Measurements from ENCODE around the gene RABL6.
"Not testable (repeated sequence)": the region's sequence is repeated elsewhere in the genome, so short reads cannot be mapped to it uniquely, and the experiment has no call there.

RABL6 gene

DNA sequence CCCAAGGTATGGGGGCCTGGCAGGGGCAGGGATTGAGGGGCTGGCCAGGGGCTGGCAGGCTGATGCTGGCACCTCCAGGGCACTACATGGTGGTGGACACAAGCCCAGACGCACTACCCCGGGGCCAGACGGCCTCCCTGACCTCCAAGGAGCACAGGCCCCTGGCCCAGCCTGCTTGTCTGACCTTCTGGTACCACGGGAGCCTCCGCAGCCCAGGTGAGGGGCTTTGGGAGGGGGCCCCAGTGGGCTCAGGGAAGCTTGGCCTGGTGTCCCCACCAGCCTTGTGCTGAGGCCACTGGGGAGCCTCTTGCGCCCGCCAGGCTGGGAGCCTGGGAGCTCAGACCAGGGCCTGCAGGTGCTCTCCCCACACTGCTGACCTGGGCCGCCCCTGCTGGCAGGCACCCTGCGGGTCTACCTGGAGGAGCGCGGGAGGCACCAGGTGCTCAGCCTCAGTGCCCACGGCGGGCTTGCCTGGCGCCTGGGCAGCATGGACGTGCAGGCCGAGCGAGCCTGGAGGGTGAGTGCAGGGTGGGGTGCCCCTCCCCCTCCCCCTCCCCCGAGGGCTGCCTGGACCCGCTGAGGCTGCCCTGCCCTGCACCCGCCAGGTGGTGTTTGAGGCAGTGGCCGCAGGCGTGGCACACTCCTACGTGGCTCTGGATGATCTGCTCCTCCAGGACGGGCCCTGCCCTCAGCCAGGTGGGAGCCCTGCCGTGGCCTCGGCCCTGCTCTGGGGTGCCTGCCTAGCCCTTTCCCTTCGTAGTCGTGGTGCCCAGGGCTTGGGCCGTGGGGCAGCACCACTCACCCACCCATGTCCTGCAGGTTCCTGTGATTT, 50.0 kb downstream of the RABL6 start:
- DNase-seq (ENCODE audit: low read depth): no peak

DNA sequence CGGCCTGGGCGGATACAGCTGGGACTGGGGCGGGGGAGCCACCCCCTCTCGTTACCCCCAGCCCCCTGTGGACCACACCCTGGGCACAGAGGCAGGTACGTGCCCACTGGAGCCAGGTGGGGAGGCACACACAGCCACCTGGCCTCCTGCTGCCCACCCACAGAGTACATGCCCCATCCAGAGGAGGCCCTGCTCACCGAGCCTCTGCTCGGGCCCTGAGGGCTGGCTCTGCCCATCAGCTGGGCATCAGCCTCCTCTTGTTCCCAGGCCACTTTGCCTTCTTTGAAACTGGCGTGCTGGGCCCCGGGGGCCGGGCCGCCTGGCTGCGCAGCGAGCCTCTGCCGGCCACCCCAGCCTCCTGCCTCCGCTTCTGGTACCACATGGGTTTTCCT, 50.7 kb downstream of the RABL6 start:
- DNase-seq (ENCODE audit: low read depth): no peak

DNA sequence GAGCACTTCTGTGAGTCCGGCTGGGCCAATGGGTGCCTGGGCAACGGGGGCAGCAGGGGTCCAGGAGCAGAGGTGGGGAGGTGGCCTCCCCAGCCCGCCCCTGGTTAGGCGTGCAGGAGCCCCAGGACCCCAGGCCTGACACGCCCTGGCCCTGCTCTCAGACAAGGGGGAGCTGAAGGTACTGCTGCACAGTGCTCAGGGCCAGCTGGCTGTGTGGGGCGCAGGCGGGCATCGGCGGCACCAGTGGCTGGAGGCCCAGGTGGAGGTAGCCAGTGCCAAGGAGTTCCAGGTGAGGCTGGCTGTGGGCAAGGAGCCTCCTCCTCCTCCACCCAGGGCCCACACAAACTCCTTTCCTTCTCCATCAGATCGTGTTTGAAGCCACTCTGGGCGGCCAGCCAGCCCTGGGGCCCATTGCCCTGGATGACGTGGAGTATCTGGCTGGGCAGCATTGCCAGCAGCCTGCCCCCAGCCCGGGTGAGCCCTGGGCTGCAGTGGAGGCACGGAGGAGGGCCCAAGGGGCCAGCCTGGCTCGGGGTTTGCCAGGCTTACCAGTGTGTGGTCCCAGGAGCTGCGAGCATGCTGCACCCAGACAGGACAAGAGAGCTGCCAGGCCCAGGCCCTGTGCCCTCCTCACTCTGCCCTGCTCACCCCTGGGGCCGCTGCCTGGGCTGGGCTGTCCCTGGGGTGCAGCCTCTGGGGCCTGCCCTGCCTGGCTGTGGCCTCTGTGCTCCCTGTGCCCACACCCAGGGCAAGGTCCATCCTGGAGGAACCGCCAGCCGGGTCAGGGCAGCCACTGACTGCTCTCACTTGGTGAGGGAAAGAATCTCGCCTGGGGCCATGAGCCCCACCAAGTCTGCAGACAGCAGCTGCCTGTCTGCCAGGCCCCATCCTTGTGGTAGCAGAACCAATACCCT, 51.4 kb downstream of the RABL6 start:
- DNase-seq (ENCODE audit: low read depth): no peak

- no peak for DNase-seq (ENCODE audit: low read depth)
Measured at GRCh38 chr9:136860529-136860928, 52.8 kb downstream of the RABL6 start.

DNA sequence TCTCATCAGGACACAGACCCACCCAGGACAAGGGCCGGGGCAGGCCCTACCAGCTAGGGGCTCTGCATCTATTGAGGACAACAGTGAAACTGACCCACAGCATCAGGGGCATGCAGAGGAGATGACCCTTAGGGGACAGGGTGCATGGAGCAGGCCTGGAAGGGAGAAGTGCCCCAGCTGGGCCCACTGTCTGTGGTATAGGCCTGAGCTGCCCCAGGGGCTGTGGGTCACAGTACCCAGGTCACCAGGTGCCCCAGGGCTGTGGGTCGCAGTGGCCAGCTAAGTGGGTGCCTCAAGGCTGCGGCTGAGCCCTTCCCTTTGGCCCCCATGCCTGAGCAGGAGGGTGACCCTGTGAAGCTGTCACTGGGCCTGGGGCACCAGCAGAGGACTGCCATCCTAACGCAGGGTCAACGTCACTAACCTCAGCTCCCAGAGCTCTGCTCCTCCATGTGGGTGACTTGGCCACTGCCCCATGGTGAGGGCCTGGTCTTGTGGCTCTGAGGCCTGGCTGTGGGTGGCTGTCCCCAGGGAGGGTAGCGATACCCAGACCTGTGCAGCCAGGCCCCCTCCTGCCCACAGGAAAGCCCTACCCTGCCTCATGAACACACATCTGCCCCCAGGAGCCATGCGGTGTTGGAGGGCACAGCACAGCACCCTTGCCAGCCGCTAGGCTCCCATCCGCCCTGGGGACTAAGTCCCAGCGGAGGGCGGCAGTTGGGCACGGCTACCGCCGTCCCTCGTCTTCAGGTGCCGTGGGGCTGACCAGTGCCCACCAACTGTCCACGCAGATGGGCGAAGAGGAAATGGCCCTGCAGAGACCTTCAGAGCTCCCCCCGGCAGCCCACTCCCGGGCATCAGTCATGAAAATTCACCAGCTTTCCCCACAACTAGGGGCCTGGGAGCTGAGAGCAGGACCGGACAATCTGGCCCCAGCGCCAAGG, 53.5 kb downstream of the RABL6 start:
- no peak for DNase-seq (ENCODE audit: low read depth)

- DNase-seq (ENCODE audit: low read depth): no peak
Measured at GRCh38 chr9:136861874-136862457, 54.2 kb downstream of the RABL6 start.

- DNase-seq (ENCODE audit: low read depth): no peak
Measured at GRCh38 chr9:136862849-136863622, 55.3 kb downstream of the RABL6 start.

GRCh38 chr9:136863623-136864273, 56.0 kb downstream of the RABL6 start:
- DNase-seq (ENCODE audit: low read depth): no peak

GRCh38 chr9:136865041-136865767, 57.5 kb downstream of the RABL6 start:
- no peak for DNase-seq (ENCODE audit: low read depth)

DNA sequence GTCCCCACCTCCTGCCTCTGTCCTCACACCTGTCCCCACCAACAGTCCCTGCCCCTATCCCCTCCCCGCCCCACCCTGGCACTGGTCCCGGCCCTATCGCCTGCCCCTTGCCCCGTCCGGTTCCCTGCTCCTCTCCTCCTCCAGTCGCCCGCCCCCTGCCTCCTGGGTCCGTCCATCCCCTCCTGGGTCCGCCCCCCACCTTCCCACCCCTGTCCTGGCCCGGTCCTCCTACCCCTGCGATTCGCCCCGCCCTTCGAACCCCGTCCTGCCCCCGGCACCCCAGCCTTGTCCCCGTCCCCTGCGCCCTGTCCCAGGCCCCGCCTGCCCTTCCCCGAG, 58.0 kb downstream of the RABL6 start:
- DNase-seq (ENCODE audit: low read depth): no peak

DNA sequence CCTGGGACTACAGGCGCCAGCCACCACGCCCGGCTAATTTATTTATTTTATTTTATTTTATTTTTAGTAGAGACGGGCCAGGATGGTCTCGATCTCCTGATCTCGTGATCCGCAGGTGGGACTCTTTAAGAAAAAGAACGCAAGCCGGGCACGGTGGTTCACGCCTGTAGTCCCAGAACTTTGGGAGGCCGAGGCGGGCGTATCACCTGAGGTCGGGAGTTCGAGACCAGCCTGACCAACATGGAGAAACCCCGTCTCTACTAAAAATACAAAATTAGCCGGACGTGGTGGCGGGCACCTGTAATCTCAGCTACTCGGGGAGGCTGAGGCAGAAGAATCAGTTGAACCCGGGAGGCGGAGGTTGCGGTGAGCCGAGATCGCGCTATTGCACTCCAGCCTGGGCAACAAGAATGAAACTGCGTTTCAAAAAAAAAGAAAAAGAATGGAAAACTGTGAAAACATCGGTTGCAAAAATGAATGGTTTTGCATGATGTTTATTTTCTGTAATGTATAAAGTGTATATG, 59.2 kb downstream of the RABL6 start:
- not testable (repeated sequence) for DNase-seq (ENCODE audit: low read depth)

- no peak for DNase-seq (ENCODE audit: low read depth)
Measured at GRCh38 chr9:136867480-136867879, 59.7 kb downstream of the RABL6 start.

- DNase-seq (ENCODE audit: low read depth): no peak
Measured at GRCh38 chr9:136867917-136868316, 60.2 kb downstream of the RABL6 start.

DNA sequence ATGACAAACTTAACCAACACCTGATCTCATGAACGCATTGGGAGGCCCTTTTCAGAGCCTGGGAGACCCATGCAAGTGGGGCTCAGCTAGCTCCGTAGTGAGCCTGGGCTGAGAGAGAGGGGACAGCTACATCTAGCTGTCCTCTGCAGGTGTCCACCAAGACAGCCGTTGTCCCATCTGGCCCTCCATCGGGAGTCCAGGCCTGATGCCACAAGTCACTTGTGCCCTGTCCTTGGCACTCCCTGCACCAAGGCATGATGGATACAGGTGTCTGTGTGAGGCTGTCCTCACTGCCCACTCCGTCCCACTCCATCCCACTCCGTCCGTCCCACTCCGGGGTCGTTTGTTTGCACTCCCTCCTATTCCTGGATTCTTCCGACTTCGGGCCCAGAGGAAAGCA, 60.9 kb downstream of the RABL6 start:
- no peak for DNase-seq (ENCODE audit: low read depth)

DNA sequence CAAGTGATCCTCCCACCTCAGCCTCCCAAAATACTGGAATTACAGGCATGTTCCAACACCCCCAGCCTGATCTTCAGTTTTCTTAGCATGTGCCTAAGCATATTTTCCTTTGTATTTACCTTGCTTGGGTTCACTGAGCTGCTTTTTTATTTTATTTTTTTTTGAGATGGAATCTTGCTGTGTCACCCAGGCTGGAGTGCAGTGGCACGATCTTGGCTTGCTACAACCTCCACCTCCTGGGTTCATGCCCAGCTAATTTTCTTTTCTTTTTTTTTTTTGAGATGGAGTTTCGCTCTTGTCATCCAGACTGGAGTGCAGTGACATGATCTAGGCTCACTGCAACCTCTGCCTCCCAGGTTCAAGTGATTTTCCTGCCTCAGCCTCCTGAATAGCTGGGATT, 61.9 kb downstream of the RABL6 start:
- not testable (repeated sequence) for DNase-seq (ENCODE audit: low read depth)

- DNase-seq (ENCODE audit: low read depth): no peak
Measured at GRCh38 chr9:136875155-136875554, 67.4 kb downstream of the RABL6 start.

GRCh38 chr9:136876476-136876875, 68.7 kb downstream of the RABL6 start:
- no peak for DNase-seq (ENCODE audit: low read depth)

DNA sequence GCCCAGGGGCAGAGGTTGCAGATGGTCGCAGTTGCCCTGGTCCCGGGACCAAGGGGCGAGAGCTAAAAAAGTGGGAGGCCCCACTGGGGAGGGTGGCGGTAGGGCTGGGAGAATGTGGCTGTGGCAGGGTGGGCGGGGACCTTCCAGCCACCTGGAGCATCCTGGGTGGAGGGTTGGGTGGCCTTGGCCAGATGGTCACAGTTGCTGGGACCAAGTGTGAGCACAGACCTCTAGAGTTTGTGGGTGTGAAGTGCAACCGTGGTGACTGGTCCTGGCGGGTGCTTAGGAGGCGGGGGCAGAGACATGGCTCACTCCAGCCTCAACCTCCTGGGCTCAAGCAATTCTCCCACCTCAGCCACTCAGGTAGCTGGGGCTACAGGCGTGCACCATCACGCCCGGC, 72.9 kb downstream of the RABL6 start:
- DNase-seq (ENCODE audit: low read depth): no peak

- DNase-seq (ENCODE audit: low read depth): no peak
Measured at GRCh38 chr9:136881691-136882108, 74.0 kb downstream of the RABL6 start.

Data from T follicular helper cell (primary cell).